ENCODE data around the gene MICALL2.

Gene MICALL2

GRCh38 chr7:1395211-1396070, 63.8 kb downstream of the MICALL2 start:
- no peak overlapping the region for H3K4me3 ChIP-seq (ENCODE audit: low read depth, low read length)
- peak; percentile 75 for DNase-seq (ENCODE audit: low read depth)
- TF ChIP-seq POLR2A (IDR thresholded peaks at IDR 0.05; ENCODE audit: extremely low read depth, insufficient read length) (peak; percentile 11), MAX (IDR thresholded peaks at IDR 0.05; ENCODE audit: low read depth, low read length) (0 out of 2 replicates have a peak, but pooled peaks have one; percentile 37), MYC (IDR thresholded peaks at IDR 0.05; ENCODE audit: low read depth, low read length) (no peak; the same call in 1 of the 2 replicates), CTCF (IDR thresholded peaks at IDR 0.05; ENCODE audit: low read depth, low read length) (no peak)

DNA sequence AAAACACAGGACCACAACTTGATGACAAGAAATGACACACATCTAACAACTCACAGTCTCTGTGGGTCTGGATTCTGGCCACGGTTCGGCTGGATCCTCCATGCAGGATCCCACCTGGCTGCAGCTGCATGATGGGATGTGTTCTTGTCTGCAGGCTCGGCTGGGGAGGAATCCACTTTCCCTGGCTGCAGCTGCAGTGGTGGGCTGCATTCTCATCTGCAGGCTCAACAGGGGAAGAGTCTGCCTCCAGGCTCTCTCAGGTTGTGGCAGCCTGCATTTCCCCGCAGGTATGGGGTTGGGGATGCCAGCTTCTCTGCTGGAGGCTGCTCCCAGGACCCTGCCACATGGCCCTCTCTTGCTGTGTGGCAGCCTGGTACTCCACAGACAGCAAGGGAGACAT, 64.9 kb downstream of the MICALL2 start:
- no peak for DNase-seq (ENCODE audit: low read depth)
- no peak for TF ChIP-seq MYC (IDR thresholded peaks at IDR 0.05; ENCODE audit: low read depth, low read length)
- TF ChIP-seq POLR2A (IDR thresholded peaks at IDR 0.05; ENCODE audit: extremely low read depth, insufficient read length) = no peak
- no peak for TF ChIP-seq MAX (IDR thresholded peaks at IDR 0.05; ENCODE audit: low read depth, low read length)
- TF ChIP-seq CTCF (IDR thresholded peaks at IDR 0.05; ENCODE audit: low read depth, low read length) = no peak

DNA sequence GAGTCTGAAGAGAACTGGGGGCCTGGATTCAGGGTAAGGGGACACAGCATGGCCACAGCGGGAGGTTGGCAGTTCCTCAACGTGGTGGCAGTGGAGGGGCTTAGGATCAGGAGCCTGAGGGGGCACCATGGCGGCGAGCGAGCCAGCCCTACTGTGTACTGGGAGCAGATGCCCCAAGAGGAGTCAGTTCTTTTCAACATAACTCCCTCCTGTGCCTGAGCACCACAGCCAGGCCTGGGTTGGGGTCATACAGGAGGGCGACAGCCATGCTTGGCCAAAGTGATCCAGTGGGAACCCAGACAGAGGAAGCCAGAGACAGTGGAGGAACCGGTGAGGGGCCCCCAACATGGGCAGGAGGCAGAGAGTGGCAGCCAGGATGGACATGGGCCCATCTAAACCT, 65.8 kb downstream of the MICALL2 start:
- TF ChIP-seq CTCF (IDR thresholded peaks at IDR 0.05; ENCODE audit: low read depth, low read length) (no peak), POLR2A (IDR thresholded peaks at IDR 0.05; ENCODE audit: extremely low read depth, insufficient read length) (no peak), MYC (IDR thresholded peaks at IDR 0.05; ENCODE audit: low read depth, low read length) (no peak), MAX (IDR thresholded peaks at IDR 0.05; ENCODE audit: low read depth, low read length) (no peak)
- no peak overlapping the region for H3K4me3 ChIP-seq (ENCODE audit: low read depth, low read length)
- DNase-seq (ENCODE audit: low read depth) = no peak

More for the DNA sequence above, 64.9 kb downstream of the MICALL2 start:
- H3K4me3 ChIP-seq (ENCODE audit: low read depth, low read length) = no peak overlapping the region

DNA sequence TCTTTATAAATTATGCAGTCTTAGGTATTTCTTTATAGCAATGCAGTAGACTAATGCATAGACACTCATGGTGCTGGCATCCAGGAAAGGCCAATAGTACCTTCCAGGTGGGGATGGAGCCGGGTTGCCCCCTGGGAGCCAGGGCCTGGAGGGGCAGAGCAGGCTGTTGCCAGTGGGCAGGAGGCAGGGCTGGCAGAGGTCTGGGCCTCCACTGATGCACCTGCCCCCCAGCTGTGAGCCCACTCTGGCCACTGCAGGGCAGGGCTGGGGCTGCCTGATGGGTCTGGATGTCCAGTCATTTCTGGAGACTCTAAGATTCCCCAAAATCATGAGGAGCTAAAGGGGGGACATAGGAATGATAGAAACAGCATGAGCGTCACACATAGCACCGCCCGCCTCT, 66.7 kb downstream of the MICALL2 start:
- DNase-seq (ENCODE audit: low read depth) = no peak
- H3K4me3 ChIP-seq (ENCODE audit: low read depth, low read length) = no peak overlapping the region
- TF ChIP-seq CTCF (IDR thresholded peaks at IDR 0.05; ENCODE audit: low read depth, low read length) (no peak), MYC (IDR thresholded peaks at IDR 0.05; ENCODE audit: low read depth, low read length) (no peak), MAX (IDR thresholded peaks at IDR 0.05; ENCODE audit: low read depth, low read length) (no peak), POLR2A (IDR thresholded peaks at IDR 0.05; ENCODE audit: extremely low read depth, insufficient read length) (no peak)

GRCh38 chr7:1391449-1391848, 67.8 kb downstream of the MICALL2 start:
- no peak for DNase-seq (ENCODE audit: low read depth)
- TF ChIP-seq MAX (IDR thresholded peaks at IDR 0.05; ENCODE audit: low read depth, low read length) (no peak), MYC (IDR thresholded peaks at IDR 0.05; ENCODE audit: low read depth, low read length) (no peak), CTCF (IDR thresholded peaks at IDR 0.05; ENCODE audit: low read depth, low read length) (no peak), POLR2A (IDR thresholded peaks at IDR 0.05; ENCODE audit: extremely low read depth, insufficient read length) (no peak)
- H3K4me3 ChIP-seq (ENCODE audit: low read depth, low read length) = no peak overlapping the region

All from NB4 (cell line).